Brain pericyte (primary cell): ENCODE data around the gene MATCAP1.

ENCODE experiments used
- DNase-seq: peaks from one replicate; pipeline ENCODE4 v3.0.0-alpha.2; 2012; ENCODE audit warnings: low read depth, low spot score

MATCAP1 gene

GRCh38 chr16:67141391-67141790 lies 42.4 kb downstream of the MATCAP1 start:
- no peak for DNase-seq

GRCh38 chr16:67137605-67138004 lies 46.2 kb downstream of the MATCAP1 start:
- DNase-seq, result no peak

- DNase-seq, result no peak
These were observed 54.3 kb downstream of the MATCAP1 start for GRCh38 chr16:67129422-67129821.

- no peak for DNase-seq
These were observed 54.9 kb downstream of the MATCAP1 start for GRCh38 chr16:67128887-67129286.

- DNase-seq, result no peak
These were observed 55.3 kb downstream of the MATCAP1 start for GRCh38 chr16:67128417-67128816.
